ENCODE measurements around the gene BTN3A1.
"Not testable (repeated sequence)": the region's sequence is repeated elsewhere in the genome, so short reads cannot be mapped to it uniquely, and the experiment has no call there.

DNA sequence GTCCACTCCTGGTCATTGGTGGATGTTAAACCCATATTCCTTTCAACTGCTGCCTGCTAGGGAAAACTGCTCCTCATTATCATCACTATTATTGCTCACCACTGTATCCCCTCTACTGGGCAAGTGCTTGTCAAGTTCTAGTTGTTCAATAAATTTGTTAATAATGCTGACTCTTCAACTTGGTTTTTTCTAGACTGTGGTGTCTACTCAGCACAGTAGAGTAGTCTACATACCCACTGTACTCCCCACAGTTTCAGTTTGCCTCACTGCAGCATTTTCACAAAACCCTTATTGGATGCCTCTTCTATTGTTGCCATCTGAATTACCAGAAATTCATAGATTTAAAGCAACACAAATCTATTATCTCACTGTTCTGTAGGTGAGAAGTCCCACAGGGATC lies 23.9 kb upstream of the BTN3A1 start:
- TF ChIP-seq, protein P1, sequence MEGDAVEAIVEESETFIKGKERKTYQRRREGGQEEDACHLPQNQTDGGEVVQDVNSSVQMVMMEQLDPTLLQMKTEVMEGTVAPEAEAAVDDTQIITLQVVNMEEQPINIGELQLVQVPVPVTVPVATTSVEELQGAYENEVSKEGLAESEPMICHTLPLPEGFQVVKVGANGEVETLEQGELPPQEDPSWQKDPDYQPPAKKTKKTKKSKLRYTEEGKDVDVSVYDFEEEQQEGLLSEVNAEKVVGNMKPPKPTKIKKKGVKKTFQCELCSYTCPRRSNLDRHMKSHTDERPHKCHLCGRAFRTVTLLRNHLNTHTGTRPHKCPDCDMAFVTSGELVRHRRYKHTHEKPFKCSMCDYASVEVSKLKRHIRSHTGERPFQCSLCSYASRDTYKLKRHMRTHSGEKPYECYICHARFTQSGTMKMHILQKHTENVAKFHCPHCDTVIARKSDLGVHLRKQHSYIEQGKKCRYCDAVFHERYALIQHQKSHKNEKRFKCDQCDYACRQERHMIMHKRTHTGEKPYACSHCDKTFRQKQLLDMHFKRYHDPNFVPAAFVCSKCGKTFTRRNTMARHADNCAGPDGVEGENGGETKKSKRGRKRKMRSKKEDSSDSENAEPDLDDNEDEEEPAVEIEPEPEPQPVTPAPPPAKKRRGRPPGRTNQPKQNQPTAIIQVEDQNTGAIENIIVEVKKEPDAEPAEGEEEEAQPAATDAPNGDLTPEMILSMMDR (IDR thresholded peaks at IDR 0.05; ENCODE audit: low read depth, low read length) = not testable (repeated sequence)
- TF ChIP-seq EZH2phosphoT487 (IDR thresholded peaks at IDR 0.05; ENCODE audit: low read depth) = not testable (repeated sequence)
